Esophagus mucosa (tissue), 1 donor: ENCODE results near the gene TPD52L2. TPM values are rescaled to one million over a fixed set of nuclear protein-coding genes. Genes with fewer than 3 reads are reported as not detected.
"Not testable (repeated sequence)": the region's sequence is repeated elsewhere in the genome, so short reads cannot be mapped to it uniquely, and the experiment has no call there.

Source experiments
- ATAC-seq: fragments of 200-7000 bp; cut with Tn5 transposase; one replicate; pipeline ENCODE4 v1.9.1; 2020
- total RNA-seq: library from RNA; stranded (reverse); gene quantifications from one replicate; pipeline ENCODE4 v1.2.4, GENCODE V29; 2023
- donor health status: DM: yes; HTN: yes; CAD: no.

The TPD52L2 gene
- total RNA-seq, 1 donor from 2014 or later, result 90.6 TPM

DNA sequence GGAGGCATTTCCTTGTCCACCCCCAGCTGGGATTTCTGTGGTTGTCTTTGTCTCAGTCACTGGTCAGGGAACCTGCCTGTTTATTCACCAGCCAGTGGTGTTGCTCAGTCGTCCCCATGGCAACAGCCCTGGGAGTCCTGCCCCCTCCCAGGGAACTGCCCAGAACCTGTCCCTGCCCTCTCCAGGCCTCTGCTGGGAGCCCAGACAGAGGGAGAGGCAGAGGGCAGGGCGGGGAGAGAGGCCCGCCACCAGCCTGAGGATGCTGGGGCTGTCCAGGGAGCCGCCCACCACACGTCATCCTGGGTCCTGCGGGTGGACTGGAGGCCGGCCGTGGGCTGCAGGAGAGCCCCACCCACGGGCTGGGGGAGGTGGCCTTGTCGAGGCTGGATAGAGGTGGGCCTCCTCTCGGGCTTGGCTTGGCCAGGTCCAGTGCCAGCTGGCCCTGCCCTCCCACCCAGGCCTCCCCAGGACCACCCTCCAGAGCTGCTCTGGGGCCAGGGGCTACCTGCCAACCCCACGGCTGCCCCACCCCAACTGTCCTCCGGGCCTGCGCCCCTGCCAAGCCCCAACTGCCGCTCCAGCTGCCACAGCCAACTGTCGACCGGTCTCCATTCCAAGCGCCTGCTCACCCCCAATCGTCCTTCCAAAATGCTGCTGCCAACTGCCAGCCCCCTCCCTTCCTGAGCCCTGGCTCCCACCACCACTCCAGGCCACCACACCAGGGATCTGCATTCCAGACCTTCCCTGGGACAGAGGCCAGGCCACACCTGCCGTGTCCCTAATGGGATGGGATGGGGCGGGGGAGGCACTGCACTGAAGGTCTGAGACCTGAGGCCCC, 29.8 kb upstream of the TPD52L2 start:
- peak; percentile 87 for ATAC-seq

DNA sequence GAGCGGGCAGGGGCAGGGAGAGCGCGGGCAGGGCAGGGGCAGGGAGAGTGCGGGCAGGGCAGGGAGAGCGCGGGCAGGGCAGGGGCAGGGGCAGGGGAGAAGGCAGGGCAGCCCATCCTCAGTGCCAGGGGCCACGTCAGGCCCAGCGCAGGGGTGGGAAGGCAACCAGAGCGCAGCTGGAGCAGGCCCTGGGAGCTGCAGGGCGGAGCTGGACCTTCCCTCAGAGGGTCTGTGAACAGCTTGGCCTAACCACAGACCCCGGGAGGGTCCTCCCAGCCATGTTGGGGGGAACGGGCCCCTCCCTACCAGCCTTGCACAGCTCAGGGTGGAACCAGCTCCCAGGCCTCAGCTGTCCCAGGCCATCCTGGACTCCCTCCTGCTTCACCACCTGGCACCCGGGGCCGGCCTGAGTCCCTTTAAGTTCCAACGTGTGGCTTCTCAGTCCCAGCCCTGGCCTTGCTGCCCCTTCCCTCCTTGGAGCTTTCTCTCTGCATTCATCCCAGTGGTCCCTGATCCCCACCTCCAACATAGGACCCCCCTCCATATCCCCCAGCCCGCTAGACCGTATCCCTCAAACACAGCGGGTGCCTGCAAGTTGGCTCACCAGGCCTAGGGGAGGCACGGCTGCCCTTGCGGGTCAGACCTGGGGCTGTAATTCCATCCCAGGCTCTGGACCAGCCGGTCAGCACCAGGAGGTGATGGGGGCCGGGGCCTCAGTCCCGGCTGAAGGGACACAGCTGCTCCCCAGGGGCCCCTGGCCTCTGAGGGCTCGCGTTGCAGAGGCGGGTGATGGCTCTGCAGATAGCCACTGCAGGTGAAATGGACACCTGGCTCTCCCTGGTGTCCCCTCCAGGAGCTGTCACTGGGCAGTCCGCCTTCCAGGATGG, 28.4 kb upstream of the TPD52L2 start:
- no peak for ATAC-seq

DNA sequence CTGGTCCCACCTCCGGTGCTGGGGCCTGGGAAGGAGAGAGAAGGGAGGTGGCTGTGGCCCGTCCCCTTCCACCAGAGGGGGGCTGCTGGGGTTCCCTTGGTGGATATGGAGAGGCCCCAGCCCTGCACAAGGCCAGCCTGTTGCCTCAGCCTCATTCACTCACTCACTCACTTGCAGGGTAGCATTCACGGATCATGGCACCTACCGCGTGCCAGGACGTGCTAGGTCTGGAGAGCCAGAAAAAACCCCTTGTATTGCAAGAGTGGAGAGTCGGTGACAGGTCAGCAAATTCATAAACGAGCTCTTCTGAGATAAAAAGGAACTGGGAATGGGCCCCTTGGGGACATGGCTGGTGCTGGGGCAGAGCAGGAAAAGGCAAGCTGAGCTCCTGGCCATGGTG, 27.6 kb upstream of the TPD52L2 start:
- no peak for ATAC-seq

DNA sequence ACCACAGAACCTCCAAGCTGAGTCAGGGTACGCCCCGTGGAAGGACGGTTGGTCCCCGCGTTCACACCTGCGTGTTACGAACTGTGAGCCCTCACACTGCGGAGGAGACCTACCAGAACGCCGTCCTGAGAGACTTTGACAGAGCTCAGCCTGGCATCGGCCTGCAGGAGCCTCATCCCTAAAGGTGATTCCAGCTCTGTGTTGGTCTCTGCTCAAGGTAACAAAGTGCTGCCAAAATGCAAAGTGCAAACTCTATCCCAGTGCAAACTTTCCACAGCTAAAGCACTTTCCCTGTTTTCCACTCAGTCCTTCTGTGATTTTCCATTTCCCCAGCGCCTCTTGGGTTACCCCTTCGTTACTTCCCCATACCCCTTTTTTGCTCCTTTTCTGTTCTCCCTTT, 25.4 kb upstream of the TPD52L2 start:
- ATAC-seq, result no peak

DNA sequence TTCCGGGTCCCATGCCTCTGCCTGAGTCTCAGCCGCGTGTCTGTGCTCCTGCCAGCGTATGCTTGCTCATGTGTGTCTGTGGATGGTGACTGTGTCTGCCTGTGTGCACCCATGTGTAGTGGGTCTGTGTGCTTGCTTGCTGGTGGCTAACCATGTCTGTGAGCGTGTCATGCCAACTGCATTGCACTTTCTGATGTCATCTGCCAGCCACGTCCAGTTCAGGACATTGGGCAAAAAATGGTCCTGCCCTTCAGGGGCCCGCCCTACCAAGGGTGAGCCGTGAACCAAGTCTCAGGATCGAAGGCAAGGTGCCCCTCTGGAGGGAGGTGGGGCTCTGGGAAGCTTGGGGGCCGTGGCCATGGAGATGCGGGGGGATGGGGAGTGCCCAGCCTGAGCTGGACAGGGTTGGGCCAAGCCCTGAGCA, 24.7 kb upstream of the TPD52L2 start:
- no peak for ATAC-seq

DNA sequence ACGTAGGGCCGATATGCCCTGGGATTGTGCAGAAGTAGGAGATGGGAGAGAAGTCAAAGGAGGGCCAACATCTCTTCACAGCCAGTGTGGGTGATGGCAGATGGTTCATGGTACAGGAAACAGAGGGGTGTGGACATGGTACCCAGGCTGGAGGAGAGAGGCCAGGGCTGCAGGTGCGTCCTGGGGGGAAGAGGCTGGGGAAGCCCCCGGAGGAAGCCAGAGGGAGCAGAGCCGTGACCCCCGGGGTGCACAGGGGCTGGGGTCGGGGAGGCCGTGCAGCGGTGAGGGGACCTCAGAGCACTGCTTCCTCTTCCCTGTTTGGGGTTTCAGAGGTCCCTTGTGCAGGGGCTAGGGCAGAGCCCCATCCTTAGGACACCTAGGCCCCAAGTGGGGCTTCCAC, 22.8 kb upstream of the TPD52L2 start:
- ATAC-seq, result no peak

DNA sequence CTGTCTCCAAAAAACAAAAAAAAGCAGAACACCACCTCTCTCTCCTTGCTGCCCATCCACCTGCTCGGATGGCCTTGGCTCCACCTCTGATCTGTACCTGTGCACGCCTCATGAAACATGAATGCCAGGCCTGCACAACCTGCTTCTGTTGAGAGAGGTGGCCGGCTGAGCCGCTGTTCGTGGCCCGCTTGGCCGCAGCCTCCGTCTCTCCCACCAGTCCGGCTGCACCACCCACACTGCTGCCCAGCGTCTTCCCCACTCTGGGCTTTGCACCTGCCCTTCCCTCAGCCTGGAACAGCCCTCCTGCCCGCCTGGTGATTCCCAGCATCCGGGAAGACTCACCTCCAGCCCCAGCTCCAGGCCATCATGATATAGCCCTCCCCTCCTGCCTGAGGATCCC, 21.8 kb upstream of the TPD52L2 start:
- peak; percentile 11 for ATAC-seq

DNA sequence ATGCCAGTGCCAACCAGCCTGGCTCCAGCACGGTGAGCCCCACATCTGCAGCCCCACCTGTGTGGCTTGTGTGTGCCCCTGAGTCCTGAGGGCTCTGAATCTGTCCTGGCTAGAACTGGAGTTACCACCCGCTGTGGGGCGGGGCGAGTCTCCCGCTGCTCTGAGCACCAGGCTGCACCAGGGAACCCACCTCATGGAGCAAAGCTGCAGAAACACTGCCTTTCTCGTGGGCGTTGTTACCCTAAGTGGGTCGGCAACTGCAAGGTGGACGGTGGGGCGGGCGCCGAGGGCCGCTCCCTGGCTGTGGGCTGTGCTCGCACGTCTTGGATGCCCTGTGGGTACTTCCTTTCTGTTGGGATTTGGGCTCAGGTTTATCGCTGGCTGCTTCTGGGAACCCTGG, 21.3 kb upstream of the TPD52L2 start:
- ATAC-seq, result no peak

DNA sequence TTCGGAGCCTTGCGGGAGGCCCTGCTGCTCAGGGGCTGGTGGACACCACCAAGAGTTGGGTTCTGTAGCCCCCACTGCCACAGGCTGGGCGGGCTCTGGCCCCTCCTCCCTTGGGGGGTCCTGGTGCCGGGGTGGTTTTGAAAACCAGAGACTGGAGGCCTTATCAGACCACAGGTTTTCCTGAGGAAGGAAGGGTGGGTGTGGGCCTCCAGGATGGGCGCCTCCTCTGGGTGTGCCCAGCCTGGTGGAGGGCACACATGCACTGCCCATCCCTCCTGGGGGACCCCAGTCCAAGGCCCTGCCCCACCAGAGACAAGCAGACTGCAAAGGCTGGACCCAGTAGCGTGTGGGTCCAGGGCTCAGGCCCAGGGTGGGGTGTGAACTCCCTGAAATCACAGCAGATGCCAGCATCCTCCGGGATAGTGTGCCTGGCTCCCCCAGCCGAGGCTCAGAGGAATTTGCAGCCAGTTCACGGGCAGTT, 20.5 kb upstream of the TPD52L2 start:
- no peak for ATAC-seq

DNA sequence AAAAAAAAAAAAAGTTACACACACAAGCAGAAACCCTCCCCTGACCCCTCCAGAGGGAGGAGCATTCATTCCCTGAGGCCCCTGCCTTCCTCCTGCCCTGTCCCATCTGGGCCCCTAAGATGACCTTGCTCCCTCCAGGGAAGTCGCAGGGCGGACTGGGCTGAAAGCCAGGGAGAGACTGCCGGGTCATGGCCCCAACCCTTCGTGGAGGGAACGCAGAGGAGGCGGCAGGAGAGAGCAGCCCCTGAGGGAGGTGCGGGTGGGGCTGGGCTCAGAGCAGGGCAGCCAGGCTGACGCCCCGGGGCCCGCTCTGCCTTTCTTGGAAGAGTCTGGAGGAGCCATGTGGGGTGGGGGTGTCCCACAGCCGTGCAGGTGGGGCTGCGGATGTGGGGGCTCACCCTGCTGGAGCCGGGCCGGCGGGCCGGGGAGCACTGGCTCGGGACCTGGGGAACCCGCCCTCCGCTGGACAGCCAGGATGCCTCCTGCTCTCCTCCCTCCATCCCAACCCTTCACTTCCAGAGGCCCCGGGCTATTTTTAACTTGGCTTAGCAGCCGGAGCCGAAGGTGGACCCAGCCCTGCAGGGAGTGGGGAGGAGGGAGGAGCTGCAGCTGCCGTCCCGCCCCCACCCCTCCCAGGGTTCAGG, 18.8 kb upstream of the TPD52L2 start:
- ATAC-seq, result peak; percentile 12

DNA sequence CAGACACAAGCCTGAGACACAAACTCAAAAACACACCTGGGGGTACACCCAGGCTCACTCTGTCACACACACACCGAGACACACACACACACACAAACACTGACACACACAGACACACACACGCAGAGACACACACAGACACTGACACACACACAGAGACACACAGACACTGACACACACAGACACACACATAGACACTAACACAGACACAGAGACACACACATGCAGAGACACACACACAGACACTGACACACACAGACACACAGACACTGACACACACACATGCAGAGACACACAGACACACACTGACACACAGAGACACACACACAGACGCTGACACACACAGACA, 18.2 kb upstream of the TPD52L2 start:
- no peak for ATAC-seq

DNA sequence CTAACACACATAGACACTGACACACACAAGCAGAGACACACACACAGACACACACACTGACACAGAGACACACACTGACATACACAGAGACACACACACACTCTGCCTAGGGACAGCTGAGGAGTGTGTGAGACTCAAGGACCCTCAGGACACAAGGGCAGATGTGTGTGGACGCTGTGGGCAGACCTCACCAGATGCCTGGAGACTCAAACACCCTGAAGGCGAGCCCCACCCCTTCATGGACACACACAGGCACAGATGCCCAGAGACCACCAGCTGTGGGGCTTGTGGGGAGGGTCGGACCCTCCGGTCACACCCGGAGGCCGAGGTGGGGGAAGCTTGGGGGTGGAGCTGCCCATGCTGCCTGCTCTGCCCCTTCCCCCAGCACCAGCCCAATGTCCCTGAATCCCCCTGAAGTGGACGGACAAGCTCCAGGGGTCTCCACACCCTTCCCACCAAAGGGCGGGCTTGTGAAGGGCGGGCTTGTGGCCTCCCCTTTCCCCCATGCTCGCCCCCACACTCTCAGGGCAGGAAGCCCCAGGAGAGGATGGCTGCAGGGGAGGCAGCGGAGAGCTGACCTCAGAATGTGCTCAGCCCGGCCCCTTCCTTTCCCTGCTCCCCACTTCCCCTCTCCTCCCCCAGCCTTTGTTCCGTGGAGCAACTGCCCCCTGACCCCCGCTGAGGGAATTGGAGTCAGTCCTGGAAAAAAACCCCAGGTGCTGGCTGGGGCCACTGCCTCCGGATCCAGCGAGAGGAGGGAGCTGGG, 17.6 kb upstream of the TPD52L2 start:
- peak; percentile 10 for ATAC-seq

DNA sequence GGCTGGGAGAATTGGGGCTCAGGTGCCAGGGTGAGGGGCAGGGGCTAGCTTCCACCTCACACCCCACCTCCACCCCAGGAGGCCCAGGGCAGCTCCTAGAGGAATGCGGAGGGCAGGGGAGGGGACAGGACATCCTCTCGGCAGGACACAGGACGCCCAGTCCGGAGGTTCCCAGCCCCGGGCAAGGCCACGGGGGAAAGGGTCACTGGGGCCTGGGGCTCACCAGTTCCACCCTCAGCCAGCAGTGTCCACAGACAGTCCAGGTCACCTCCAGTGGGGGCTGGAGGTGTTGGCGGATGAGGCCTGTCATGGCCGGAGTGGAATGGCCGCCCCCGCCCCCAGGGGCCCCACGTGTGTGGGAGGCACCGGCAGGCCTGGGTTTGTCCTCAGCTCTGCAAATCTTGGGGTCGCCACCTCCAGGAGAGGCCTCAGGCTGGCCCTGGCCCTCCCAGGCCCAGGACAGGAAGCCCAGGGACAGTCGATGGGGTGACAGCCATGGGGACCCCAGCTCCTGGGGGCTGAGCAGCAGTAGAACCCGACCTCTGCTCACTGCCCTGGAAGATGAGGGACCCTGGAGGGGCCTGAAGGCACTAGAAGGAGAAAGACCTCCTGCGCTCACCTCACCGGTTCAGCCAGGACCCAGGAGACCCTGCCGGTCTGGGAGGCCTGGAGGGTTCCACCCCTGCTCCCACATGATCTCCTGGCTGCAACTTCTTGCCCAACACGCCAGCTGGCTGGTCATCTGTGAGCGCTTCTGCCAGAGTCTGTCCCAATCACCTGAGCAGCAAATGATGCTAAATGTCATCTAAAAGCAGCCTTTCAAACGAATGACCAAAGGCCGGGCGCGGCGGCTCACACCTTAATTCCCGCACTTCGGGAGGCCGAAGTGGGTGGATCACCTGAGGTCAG, 16.8 kb upstream of the TPD52L2 start:
- no peak for ATAC-seq

DNA sequence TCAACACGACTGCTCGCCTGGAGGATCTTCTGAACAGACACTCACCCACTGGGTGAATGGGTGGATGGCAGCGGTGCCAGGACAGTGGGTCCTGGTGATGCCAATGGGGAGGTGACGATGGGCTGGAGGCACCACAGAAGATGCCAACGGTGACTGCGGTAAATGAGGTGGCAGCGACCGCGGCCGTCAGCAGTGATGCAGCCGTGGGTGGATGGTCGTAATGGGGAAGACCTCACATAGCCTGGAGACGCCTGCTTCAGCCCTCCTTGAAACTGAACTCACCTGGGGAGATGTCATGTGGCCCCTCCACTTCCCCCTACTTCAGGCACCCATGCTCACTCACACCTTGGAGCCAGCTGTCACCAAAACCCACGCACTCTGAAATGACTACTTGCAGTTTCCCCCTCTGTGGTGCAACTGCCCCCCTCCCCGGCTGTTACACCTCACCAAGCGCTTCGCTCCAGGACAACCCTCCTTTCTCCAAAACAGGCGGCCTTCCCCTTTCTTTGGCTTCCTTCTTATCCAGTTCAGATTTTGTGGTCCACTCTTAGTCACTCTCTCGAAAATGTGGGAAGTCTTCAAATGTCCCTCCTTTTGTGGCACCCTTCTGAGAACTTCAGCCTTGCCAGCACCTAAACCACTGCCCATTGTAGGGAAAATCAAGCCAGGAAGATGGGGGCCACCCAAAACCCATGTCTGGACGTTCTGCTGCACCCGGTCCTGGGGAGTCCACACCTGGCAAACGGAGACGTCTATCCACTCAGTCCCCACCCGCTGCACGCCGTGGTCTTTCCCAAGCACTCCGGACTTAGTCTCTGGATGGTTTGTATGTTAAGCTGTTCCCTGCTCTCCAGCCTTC, 14.2 kb upstream of the TPD52L2 start:
- ATAC-seq, result no peak

DNA sequence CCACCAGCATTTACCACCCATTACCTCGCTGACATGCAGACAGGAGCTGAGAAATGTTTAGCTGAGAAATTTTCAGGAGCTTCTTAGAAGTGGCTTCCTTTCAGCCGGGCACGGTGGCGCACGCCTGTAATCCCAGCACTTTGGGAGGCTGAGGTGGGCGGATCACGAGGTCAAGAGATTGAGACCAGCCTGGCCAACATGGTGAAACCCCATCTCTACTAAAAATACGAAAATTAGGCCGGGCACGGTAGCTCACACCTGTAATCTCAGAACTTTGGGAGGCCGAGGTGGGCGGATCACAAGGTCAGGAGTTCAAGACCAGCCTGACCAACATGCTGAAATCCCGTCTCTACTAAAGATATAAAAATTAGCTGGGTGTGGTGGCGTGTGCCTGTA, 13.5 kb upstream of the TPD52L2 start:
- not testable (repeated sequence) for ATAC-seq

DNA sequence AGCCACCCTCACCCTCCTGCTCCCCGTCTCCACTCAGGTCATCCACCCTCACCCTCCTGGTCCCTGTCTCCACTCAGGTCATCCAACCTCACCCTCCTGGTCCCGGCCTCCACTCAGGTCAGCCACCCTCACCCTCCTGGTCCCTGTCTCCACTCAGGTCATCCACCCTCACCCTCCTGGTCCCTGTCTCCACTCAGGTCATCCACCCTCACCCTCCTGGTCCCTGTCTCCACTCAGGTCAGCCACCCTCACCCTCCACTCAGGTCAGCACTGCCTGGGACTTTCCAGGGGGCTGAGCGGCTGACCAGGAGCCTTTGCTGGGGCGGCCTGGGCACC, 11.4 kb upstream of the TPD52L2 start:
- not testable (repeated sequence) for ATAC-seq

DNA sequence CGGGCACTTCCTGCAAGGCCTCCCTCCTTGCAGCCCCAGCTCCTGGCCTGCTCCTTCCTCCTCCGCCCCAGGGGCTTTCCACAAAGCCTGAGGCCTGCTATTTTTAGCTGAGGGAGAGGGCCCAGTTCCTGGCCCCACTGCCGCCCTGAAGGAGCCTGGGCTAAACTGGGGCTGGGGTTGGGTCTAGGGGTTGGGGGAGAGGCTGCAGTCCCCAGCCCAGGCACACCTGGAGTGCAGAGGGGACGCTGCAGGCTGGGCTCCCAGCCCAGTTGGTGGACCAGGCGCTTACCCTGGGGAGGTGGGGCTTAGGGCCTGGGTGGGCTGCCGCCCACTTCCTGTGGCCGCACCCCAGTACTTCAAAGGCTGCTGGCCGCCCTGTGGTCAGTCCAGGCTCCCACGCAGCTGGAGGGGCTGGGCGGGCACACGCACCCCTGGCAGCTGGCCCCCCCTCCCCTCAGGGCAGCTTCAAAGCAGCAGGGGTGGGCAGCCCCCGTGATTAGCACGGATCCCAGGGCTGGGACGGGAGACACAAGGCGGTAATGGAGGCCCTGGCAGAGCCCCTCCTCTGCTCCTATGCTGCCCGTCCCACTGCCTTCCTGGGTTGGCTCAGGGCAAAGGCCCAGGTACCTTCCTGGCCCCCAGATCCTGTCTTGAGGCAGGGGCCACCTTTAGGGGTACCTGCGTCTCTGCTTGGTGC, 10.9 kb upstream of the TPD52L2 start:
- ATAC-seq, result peak; percentile 7

DNA sequence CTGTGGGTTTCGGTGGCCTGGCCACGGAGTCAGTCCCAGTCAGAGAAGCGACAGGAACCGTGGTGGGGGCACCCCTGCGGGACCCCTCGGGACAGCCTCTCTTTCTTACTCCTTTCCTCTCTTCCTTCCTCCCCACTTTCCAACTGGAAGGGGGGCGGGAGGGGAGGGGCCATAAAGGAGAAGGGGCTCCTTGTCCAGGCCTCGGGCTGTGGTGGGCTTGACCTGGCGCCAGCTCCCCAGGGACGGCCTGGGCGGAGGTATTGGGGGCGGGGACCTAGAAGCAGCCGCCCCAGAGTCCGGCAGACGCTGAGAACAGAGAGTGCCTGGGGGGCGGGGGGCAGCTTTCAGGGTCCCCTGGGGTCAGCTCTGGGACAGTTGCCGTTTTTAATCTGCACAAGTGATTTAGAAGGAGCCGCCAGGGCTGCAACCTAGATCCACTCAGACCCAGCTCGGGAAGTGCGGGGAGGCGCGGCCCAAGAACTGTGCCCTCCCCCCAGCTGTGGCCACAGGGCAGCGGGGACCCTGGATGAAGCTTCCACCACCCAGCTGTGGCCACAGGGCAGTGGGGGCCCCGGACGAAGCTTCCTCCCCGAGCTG, 10.2 kb upstream of the TPD52L2 start:
- peak; percentile 3 for ATAC-seq

DNA sequence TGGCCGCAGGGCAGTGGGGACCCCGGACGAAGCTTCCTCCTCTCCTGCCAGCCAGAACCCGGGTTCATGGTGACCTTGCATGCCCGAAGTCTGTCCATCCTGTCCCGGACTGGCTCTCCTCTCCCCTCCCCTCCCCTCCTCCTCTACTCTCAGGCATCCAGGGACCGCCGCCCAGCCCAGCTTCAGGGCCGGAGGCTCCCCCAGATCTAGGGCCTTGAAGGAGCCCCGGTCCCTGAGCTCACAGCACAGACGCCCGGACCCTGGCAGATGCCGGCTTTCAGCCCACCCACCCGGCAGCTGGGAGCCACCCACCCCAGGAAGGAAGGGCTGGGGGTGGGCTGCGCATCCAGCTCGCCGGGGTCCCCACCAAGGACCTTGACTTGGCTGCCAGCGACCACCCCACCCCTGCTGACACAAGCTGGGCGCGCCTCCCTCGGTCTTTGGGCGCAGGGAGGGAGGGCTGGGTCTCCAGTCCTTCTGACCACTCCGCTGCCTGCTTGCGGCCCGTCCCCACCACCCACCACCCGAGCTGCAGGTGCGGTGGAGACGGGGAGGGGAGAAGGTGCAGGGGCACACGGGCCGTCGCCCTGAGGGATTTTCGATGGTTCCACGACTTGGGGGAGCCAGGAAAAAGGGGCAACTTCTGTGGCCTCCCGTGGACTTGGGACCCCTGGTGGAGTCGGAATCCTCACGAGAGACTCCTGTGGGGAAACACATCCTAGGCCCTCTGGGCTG, 9.5 kb upstream of the TPD52L2 start:
- ATAC-seq, result no peak
